Testis (tissue), 2 donors: ENCODE measurements around the gene PLA2R1.

Experiments
- CTCF ChIP-seq, 3 experiments: fragments of 450-650 bp in 2 of 3; fragments of 200-600 bp in 1 of 3; sonication (generic) in 1 of 3; IDR thresholded peaks; one replicate each; pipeline ENCODE4 v1.5.1; 2016 to 2019; ENCODE audit warnings: antibody characterized with exemption in 3 of 3, mild to moderate bottlenecking in 2 of 3, moderate library complexity in 1 of 3
- POLR2A ChIP-seq: fragments of 450-650 bp; IDR thresholded peaks from one replicate; pipeline ENCODE4 v1.6.1; 2017; ENCODE audit warnings: antibody characterized with exemption, mild to moderate bottlenecking, moderate library complexity

- no peak for TF ChIP-seq POLR2A
- no peak for TF ChIP-seq CTCF (IDR thresholded peaks at IDR 0.05)
Measured at GRCh38 chr2:159982842-159983785, 79.3 kb downstream of the PLA2R1 start.
